Measurements from ENCODE around the gene RASSF7. TPM values are rescaled to one million over a fixed set of nuclear protein-coding genes. Genes with fewer than 3 reads are reported as not detected.
"Not testable (repeated sequence)": the region's sequence is repeated elsewhere in the genome, so short reads cannot be mapped to it uniquely, and the experiment has no call there.

RASSF7 gene, protein sequence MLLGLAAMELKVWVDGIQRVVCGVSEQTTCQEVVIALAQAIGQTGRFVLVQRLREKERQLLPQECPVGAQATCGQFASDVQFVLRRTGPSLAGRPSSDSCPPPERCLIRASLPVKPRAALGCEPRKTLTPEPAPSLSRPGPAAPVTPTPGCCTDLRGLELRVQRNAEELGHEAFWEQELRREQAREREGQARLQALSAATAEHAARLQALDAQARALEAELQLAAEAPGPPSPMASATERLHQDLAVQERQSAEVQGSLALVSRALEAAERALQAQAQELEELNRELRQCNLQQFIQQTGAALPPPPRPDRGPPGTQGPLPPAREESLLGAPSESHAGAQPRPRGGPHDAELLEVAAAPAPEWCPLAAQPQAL
- 24.9 and 43.9 TPM in 2 replicates for total RNA-seq (2014; rRNA removed; shearing (Covaris generic))

- peak; percentile 37 for DNase-seq (ENCODE audit: low spot score)
Observed at GRCh38 chr11:560305-561147, at the start of gene RASSF7, which contains the start of gene LMNTD2. Gene RASSF7 (plus strand): TSS chr11:560970. CDS start chr11:561769, 799 bp downstream. Gene LMNTD2 (minus strand): TSS chr11:560738. CDS start chr11:560716, 22 bp downstream.

- DNase-seq (ENCODE audit: low spot score) = no peak
Observed at GRCh38 chr11:512761-513595, 47.8 kb upstream of the RASSF7 start.

- no peak for DNase-seq (ENCODE audit: low spot score)
Observed at GRCh38 chr11:514606-515005, 46.2 kb upstream of the RASSF7 start.

- DNase-seq (ENCODE audit: low spot score) = no peak
Observed at GRCh38 chr11:515131-515530, 45.6 kb upstream of the RASSF7 start.

- DNase-seq (ENCODE audit: low spot score) = no peak
Observed at GRCh38 chr11:516400-516799, 44.4 kb upstream of the RASSF7 start.

DNA sequence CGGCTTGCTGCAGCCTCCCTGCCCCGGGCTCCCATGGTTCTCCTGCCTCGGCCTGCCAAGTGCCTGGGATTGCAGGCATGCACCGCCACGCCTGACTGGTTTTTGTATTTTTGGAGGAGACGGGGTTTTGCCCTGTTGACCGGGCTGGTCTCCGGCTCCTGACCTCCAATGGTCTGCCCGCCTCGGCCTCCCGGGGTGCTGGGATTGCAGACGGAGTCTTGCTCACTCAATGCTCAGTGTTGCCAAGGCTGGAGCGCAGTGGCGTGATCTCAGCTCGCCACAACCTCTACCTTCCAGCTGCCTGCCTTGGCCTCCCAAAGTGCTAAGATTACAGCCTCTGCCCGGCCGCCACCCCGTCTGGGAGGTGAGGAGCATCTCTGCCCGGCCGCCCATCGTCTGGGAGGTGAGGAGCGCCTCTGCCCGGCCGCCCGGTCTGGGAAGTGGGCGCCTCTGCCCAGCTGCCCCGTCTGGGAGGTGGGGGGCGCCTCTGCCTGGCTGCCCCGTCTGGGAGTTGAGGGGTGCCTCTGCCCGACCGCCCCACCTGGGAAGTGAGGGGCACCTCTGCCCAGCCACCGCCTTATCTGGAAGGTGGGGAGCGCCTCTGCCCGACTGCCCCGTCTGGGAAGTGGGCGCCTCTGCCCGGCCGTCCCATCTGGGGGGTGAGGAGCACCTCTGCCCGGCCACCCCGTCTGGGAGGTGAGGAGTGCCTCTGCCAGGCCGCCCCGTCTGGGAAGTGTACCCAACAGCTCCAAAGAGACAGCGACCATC lies 43.7 kb upstream of the RASSF7 start:
- not testable (repeated sequence) for DNase-seq (ENCODE audit: low spot score)

GRCh38 chr11:518463-519202 lies 42.1 kb upstream of the RASSF7 start:
- DNase-seq (ENCODE audit: low spot score) = no peak

DNA sequence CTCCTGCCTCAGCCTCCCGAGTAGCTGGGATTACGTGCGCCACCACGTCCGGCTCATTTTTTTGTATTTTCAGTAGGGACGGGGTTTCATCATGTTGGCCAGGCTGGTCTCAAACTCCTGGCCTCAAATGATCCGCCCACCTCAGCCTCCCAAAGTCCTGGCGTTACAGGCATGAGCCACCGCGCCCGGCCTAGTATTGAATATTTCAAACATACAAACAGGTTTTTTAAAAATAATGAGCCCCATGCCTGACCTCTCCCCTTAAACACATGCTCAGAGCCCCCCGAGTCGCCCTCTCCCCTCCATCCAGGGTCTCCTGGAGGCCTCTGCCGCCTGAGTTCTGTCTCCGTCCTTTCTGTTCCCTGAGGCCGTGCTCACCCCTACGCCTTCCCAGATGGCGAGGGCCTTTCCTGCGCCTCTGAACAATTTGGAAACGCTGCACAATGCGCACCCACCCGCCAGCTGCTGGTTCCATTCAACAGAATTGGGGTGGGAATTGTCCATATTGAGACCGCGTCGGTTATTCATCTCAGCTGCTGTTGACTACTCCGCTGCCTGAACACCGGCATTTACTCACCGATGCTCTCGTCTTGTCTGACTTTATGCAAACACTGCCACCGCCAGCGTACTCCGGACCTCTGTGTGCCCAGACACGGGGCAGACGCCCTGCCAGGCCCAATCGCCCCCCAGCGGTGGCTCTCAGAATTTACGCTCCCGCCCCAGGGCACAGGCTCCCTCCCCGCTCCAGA lies 40.2 kb upstream of the RASSF7 start:
- no peak for DNase-seq (ENCODE audit: low spot score)

GRCh38 chr11:521177-521688 lies 39.5 kb upstream of the RASSF7 start:
- no peak for DNase-seq (ENCODE audit: low spot score)

GRCh38 chr11:526192-526591 lies 34.6 kb upstream of the RASSF7 start:
- no peak for DNase-seq (ENCODE audit: low spot score)

DNA sequence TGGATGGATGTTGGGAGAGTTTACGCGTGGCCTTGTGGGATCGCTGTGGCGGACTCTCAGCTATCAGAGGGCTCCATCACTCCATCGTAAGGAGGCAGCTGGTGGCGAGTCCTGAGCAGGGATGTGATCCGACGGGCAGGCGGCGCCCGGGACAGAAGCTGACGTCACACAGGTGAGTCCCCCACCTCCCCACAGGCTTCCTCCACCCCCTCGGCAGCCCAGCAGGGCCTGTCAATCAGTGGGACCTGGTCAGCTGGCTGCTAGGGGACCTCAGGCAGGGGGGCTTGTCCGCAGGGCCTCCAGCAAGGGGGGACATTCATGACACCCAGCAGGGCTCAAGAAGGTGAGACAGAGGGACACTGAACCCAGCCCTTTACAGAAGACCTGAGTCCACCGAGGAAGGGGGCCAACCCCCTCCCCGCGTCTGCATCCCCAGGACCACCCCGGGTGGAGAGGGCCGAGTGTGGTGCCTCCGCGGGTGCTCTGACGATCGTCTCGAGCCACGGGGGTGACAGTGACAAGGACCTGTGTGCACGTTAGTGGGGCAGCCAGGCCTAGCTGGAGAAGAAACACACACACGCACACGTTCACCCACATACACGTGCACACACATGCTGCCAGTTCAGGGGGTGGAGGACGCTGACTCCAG lies 32.5 kb upstream of the RASSF7 start:
- DNase-seq (ENCODE audit: low spot score) = no peak

DNA sequence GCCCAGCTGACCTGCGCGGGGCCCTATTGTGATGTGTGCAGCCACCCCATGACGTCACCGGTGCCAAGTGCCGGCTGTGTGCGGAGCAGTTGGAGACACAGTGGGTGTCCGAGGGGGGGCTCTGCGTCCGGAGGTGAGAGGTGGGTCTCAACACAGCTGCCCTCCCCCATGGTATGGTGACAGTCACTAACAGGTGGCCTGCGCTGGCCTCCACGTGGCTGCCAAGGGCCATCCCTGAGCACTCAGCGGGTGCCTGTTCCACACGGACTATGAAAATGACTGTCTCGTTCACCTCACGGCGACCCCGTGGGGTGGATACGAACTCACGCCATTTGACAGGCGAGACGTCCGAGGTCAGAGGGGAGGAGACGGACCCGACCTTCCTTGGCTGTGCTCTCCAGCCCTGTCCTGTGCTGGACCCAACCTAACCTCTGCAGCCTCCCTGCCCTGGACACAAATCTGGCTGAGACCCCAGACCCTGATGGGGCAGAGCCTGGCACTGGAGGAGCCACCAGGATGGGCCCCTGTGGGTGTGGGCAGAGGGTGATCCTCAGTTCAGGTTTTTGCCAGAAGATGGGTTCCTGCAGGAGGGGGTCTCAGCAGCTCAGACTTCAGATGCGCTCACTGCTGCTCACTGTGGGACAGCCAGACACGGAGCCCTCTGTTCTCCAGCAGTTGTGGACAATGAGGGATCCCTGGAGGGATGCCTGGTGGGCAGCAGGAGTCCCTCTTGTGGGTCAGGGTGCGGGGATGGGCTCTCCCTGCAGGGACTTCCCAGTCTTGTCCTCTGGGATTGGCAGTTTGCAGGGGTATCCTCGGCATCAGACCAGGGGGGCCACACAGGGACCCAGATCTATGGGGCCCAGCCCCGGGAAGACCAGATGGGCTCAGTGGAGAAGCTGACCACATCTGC lies 31.7 kb upstream of the RASSF7 start:
- DNase-seq (ENCODE audit: low spot score) = no peak

GRCh38 chr11:529728-530411 lies 30.9 kb upstream of the RASSF7 start:
- no peak for DNase-seq (ENCODE audit: low spot score)

- no peak for DNase-seq (ENCODE audit: low spot score)
Observed at GRCh38 chr11:530960-531831, 29.6 kb upstream of the RASSF7 start.

DNA sequence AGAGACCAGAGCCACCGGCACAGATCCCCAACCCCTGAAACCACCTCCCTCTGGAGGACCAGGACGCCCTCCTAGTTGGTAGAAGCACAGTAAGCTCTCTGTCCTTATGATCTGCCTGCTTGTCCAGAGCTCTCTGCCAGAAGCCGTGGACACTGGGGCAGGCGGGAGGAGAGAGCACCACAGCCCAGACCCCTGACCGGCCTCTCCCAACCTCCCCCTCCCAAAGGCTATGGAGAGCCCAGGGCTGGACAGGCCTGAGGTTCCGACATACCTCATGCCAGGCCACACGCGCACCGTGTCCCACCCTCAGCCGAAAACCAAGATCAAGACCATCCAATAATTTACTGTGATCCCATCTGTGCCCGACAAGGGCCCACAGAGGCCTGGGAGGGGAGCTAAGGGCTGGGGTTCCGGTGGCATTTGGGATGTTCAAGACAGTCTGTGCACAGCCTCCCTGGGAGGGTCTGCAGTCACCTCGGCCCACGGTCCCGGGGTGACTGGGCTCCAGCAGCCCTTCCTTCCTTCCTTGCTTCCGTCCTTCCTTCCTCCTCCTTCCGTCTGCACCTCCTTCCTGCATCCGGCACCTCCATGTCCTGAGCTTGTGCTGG lies 28.7 kb upstream of the RASSF7 start:
- no peak for DNase-seq (ENCODE audit: low spot score)

- no peak for DNase-seq (ENCODE audit: low spot score)
Observed at GRCh38 chr11:532527-532985, 28.2 kb upstream of the RASSF7 start.

Data from A172 (cell line).